ENCODE results near the gene ALKAL2.
"Not testable (repeated sequence)": the region's sequence is repeated elsewhere in the genome, so short reads cannot be mapped to it uniquely, and the experiment has no call there.

The ALKAL2 gene, protein sequence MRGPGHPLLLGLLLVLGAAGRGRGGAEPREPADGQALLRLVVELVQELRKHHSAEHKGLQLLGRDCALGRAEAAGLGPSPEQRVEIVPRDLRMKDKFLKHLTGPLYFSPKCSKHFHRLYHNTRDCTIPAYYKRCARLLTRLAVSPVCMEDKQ

GRCh38 chr2:287911-288757, at the start of gene ALKAL2:
Gene ALKAL2 (minus strand): TSS chr2:288091. CDS start chr2:287835, 256 bp downstream.
- DNase-seq, result peak; percentile 14

DNA sequence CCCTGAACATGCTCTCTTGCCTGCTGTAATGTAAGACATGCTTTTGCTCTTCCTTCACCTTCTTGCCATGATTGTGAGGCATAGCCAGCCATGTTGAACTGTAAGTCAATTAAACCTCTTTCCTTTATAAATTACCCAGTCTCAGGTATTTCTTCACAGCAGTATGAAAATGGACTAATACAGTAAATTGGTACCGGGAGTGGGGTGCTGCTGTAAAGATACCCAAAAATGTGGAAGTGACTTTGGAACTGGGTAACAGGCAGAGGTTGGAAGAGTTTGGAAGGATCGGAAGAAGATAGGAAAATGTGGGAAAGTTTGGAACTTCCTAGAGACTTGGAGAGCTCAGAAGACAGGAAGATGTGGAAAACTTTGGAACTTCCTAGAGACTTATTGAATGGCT, 49.1 kb upstream of the ALKAL2 start:
- not testable (repeated sequence) for DNase-seq

DNA sequence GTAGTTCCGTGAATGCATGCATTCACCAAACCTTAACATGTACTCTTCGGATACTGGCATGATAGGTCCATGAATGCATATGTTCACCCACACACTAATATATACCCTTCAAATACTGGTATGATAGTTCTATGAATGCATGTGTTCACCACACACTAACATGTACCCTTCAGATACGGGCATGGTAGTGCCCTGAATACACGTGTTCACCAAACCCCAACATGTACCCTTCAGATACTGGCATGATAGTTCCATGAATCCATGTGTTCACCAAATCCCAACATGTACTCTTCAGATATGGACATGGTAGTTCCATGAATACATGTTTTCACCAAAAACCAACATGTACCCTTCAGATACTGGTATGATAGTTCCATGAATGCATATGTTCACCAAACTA, 48.5 kb upstream of the ALKAL2 start:
- DNase-seq, result no peak

DNA sequence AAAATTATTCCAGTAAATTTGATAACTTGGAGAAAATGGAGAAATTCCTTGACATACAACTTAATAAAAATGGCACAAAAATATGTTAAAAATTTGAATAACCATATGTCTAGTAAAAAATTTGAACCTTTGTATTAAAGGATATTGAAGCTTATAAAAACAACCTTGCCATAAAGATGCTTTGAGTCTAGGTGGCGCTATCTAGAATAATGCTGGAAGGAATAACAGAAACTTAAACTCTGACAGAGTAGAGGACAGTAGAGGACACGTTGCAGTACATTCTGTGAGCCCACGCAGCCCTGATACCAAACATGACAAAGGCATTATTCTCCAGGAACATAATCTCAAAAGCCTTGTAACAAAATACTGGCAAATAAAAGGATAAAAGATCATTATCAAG, 44.7 kb upstream of the ALKAL2 start:
- DNase-seq, result no peak

GRCh38 chr2:328761-329160, 40.9 kb upstream of the ALKAL2 start:
- no peak for DNase-seq

DNA sequence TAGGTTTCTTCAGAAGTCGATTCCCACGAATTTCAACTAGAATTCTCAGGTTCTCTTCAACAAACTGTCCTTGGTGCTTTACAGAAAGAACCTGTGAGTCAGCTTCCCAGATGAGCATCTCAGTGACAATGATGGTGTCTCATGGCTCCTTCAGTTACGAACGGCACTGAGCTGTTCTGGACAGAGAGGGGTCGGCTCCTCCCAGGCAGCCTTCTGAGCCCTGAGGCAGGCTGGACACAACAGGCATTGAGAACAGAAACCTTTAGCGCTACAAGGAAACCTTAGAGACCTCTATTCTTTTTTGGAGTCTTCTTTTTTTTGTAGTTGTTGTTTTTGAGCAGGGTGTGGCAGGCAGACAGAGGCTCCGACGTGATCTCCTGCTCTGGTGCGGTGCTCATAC, 35.1 kb upstream of the ALKAL2 start:
- no peak for DNase-seq

DNA sequence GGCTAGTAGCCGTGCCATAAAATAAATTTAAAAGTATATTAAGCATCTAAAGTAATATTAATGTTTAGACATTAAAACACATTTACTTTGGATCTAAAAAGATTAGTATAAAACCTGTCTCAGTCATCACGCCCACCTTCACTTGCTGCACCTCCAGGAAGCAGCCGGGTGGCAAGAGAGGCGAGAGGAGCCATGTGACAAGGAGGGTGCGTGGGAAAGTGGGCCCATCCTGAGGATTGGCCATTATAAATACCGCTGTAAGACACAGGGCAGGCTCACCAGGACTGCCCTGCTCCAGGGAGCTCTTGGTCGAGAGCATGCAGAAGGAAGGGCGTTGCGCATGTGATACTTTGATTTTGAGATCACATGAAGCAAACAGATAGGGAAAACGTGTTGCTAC, 34.4 kb upstream of the ALKAL2 start:
- DNase-seq, result no peak

GRCh38 chr2:320561-320960, 32.7 kb upstream of the ALKAL2 start:
- no peak for DNase-seq

DNA sequence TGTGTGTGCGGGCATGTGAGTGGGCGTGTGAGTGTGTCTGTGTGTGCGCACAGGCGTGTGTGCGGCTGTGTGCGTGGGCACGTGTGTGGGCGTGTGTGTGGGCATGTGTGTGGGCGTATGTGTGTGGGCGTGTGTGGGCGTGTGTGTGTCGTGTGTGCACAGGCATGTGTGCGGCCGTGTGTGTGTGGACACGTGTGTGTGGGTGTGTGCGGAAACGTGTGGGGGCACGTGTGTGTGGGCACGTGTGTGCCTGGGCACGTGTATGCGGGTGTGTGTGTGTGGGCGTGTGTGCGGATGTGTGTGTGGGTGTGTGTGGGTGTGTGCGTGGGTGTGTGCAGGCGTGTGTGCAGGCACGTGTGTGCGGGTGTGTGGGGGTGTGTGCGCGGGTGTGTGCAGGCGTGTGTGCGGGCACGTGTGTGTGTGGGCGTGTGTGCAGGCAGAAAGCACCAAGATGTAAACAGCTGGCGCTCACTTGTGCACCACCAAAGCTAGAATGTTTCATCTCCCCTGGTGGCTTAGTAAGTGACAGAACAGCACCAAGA, 31.2 kb upstream of the ALKAL2 start:
- no peak for DNase-seq

DNA sequence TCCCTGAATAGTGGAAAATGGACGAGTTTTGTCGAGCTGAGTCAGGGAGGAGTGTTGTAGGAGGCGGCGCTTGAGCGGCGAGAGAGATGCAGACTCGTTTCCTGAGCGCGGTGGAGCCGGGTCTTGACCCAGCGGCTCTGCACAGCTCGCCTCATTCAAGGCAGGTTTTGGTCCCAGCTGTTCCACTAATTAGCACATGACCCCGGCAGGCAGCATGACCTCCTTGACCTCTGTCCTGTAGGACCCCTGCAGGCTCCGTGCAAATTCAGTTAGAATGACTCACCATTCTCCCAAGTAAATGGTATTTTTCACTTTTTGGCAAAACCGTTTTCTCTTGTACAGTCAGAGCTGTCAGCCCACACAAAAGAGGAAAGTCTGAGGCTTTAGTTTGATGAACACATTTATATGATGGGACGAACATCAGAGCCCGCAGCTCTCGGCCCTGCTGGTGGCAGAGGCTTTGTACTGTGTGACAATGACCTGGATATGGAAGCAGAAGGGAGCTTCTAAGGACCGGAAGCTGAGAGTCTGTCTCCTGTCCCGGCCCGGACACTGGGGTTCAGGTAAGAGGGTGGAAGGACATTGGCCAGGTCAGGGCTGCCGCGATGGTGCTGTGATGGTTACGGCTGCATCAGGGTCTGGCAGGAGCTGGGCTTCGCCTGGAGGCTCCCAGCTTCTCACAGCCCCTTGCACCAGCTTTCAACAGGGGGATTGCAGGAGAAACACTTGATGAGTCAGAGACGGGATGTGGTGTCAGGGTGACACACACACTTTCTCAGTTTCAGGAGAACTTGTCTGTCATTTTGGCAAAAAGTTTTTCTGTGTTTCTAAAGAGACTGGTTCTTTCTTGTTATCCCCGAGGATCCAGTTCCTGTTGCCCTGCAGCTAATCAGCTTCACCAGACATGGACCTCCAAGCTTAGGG, 29.9 kb upstream of the ALKAL2 start:
- DNase-seq, result no peak

DNA sequence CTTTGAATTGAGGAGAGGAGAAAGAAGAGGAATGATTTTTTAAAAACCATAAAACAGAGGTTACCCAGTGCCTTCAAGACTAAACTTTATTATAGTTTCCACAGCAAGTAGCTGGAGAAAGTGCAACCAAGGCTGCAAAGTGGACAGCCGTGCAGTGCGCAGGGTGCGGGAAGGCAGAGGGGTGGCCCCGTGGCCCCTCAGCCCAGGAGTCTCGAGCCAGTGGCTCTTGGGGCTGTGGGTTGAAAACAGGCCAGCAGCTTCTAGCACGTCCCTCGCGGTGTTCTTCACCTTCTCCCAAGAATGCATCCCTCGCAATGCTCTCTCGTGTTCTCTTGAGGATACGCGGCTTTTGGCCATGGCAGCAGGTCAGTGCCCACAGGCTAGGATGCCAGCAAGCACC, 28.5 kb upstream of the ALKAL2 start:
- DNase-seq, result no peak

DNA sequence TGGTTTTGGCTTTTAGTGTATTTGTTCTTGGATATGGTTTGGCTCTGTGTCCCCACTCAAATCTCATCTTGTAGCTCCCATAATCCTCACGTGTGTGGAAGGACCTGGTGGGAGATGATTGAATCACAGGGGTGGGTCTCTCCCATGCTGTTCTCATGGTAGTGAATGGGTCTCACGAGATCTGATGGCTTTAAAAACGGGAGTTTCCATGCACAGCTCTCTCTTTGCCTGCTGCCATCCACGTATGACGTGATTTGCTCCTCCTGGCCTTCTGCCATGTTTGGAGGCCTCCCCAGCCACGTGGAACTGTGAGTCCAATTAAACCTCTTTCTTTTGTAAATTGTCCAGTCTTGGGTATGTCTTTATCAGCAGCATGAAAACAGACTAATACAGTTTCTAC, 28.0 kb upstream of the ALKAL2 start:
- not testable (repeated sequence) for DNase-seq

DNA sequence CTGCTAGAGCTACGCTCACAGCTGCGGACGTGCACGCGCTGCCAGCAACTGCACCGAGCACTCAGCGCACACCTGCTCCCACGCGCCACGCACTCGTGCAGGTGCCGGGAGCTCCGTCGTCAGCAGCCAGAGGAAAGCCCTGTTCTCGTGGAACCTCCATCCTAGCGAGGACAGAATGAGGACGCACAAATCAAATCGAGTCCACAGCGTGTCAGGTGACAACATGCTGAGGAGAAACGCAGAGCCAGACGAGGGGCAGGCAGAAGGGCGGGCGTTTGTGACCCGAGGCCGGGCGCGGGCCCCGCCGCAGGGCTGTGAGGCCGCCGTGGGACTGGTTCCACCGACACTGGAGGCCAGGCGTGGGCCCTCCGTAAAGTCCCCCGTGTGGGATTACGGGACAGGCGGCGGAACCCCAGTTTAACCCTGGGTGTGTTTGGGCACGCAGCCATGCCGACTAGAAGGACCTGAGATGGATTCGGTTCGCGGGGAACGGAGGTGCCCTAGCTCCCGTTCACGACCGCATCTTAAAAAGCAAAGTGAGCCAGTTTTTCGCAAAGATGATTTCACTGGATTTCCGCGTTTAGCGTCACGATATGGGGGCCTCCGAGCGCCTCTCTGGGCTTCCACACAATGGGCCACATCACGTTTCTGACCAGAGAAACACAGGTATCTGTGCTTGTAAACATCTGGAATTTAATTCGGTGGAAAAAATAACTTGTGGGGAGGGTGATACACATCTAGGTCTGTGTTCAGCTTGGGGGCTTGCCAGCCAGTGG, 26.9 kb upstream of the ALKAL2 start:
- DNase-seq, result no peak

DNA sequence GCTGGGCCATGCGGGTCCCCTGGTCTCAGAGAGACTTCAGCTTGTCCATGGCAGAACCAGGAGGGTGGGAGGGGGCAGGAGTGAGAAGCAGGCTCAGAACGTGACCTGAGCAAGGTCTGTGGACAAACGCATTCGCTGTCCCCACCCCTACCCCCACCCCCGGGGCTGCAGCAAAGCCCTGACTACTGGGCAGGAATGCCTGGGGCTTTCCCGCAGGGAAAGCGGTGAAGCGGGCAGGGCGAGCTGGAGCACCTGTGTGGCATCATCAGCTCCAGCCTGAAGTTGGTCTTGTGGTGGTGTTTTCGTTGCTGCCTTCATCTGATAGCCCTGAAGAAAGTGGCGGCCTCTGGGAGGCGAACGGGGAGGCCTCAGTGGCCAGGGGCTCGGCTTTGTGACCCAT, 26.1 kb upstream of the ALKAL2 start:
- DNase-seq, result no peak

- no peak for DNase-seq
Measured at GRCh38 chr2:310994-311393, 23.1 kb upstream of the ALKAL2 start.

DNA sequence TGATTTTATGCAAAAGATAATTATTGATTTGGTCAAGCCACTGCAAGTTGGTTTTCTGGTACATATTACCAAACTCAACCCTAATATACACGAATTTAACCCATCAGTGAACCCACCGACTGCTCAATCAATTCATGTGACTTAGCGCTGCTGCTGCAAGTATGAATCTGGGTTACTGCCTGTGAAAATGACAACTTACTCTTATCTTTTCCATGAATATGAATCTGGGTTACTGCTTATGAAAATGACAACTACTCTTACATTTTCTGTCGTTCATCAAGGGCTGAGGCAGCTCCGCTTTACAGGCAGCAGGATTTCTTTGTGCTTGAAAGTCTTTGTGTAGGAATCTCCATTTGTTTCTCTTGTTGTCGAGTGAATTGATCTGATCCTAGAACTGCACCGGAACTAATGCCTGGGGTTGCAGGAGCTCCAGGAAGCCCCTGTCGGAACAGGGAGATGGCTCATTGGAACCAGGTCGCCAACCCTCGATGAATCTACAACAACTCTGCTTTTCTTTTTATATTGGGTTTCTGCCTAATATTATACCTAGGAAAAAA, 22.1 kb upstream of the ALKAL2 start:
- no peak for DNase-seq

DNA sequence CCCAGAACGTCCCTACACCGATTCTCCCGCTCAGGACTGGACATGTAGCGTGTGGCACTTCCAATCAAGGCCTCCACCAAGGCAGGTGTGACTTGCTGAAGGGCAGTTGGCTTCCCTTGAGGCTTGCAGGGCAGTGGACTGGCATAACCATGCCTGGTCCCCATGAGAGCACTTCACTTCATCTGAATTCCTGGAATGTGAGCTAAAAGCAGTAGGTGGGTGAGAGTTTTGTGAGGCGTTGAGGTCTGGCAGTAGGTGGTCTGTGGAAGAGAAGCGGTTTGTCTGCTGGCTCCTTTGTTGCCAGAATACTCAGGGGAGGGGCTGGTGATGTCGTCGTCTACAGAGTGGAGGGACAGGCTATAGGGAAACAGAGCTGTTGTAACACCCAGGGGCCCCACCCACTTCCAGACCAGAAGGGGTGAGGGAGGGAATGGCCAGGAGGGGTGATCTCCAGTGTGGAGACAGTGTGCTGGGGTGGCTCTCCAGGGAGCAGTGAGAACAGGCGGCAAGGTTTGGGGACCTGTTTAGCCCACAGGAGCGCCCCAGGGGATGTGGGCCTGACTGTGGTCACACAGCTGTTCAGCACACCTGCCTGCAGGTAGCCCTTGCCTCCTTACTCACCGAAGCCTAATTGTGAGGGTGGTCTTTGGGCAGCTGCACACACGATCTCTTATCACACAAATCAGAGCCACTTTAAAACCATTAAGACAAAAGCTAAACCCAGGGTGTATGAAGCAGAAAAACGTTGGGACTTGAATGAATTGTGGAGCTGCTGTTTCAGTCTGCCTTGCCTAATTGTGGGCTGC, 21.5 kb upstream of the ALKAL2 start:
- no peak for DNase-seq

GRCh38 chr2:305366-305765, 17.5 kb upstream of the ALKAL2 start:
- DNase-seq, result no peak

GRCh38 chr2:296354-296753, 8.5 kb upstream of the ALKAL2 start:
- DNase-seq, result no peak

DNA sequence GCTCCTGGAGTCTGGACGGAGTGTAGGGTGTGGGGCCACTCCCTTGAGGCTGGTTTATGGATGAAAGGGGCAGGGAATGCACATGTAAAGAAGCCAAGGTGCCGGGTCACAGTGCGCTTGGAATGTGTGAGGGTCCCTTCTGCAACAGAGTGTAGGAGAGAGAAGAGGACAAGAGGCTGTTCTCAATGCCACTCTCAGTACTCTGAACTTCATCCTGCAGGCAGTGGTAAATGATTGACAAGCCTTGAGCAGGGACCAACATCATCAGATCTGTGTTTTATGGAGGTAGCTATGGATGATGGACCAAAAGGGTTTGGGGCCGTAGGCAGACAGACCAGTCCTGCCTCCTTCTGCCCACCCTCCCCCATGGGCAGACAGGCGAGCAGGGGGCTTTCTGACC, 7.2 kb upstream of the ALKAL2 start:
- no peak for DNase-seq

- DNase-seq, result peak; percentile 79
Measured at GRCh38 chr2:290090-290722, 2.3 kb upstream of the ALKAL2 start.

Measured in hematopoietic multipotent progenitor cell treated with erythropoietin and hydrocortisone succinate and interleukin-3 and kit ligand, for 6 days (in vitro differentiated cells).